ENCODE data around the gene CSNK1G1. TPM values are rescaled to one million over a fixed set of nuclear protein-coding genes. Genes with fewer than 3 reads are reported as not detected.

The CSNK1G1 gene
- total RNA-seq, 1 experiment from 2014 or later: 27.4 TPM

GRCh38 chr15:64311566-64311965 lies 44.4 kb downstream of the CSNK1G1 start:
- Histone ChIP-seq H3K4me1 (ENCODE audit: insufficient read depth, low read length, poor library complexity, severe bottlenecking) (peaks cover 12% of the 10 kb centered on the region), H3K27me3 (replicated peaks; ENCODE audit: insufficient read depth, low read depth, low read length, poor library complexity) (no peaks in the 10 kb centered on the region), H3K36me3 (ENCODE audit: insufficient read depth, low read length, poor library complexity, severe bottlenecking) (no peaks in the 10 kb centered on the region), H3K27ac (ENCODE audit: low read depth, low read length, poor library complexity, severe bottlenecking) (no peak overlapping the region), H3K4me3 (ENCODE audit: low read depth, low read length, poor library complexity, severe bottlenecking) (no peak overlapping the region), H3K9me3 (ENCODE audit: low read depth, low read length, poor library complexity, severe bottlenecking) (no peaks in the 10 kb centered on the region)
- no peak for DNase-seq (ENCODE audit: low spot score)
- no peak for TF ChIP-seq EZH2 (IDR thresholded peaks at IDR 0.05; ENCODE audit: borderline replicate concordance, low read depth, low read length, poor library complexity, severe bottlenecking)
- no peak for TF ChIP-seq CTCF (conservative IDR thresholded peaks at IDR 0.05; ENCODE audit: low read depth, low read length)
- intact Hi-C loops (cut with micrococcal nuclease; ENCODE audit: unreplicated experiment): no loop called here
- POLR2A ChIA-PET (ENCODE audit: low non-redundant PET): no interaction called here
- CTCF ChIA-PET: no interaction called here
- BruUV-seq (replicated peaks): no TSS peak

GRCh38 chr15:64310036-64310435 lies 45.9 kb downstream of the CSNK1G1 start:
- POLR2A ChIA-PET (ENCODE audit: low non-redundant PET): no interaction called here
- no TSS peak for BruUV-seq (replicated peaks)
- no peak for DNase-seq (ENCODE audit: low spot score)
- CTCF ChIA-PET: no interaction called here
- Histone ChIP-seq H3K4me1 (ENCODE audit: insufficient read depth, low read length, poor library complexity, severe bottlenecking) (peaks cover 5% of the 10 kb centered on the region), H3K4me3 (ENCODE audit: low read depth, low read length, poor library complexity, severe bottlenecking) (no peak overlapping the region), H3K27ac (ENCODE audit: low read depth, low read length, poor library complexity, severe bottlenecking) (no peak overlapping the region), H3K36me3 (ENCODE audit: insufficient read depth, low read length, poor library complexity, severe bottlenecking) (no peaks in the 10 kb centered on the region), H3K9me3 (ENCODE audit: low read depth, low read length, poor library complexity, severe bottlenecking) (no peaks in the 10 kb centered on the region), H3K27me3 (replicated peaks; ENCODE audit: insufficient read depth, low read depth, low read length, poor library complexity) (no peaks in the 10 kb centered on the region)
- TF ChIP-seq EZH2 (IDR thresholded peaks at IDR 0.05; ENCODE audit: borderline replicate concordance, low read depth, low read length, poor library complexity, severe bottlenecking): no peak
- TF ChIP-seq CTCF (conservative IDR thresholded peaks at IDR 0.05; ENCODE audit: low read depth, low read length): no peak
- intact Hi-C loops (cut with micrococcal nuclease; ENCODE audit: unreplicated experiment): no loop called here

GRCh38 chr15:64305261-64305660 lies 50.7 kb downstream of the CSNK1G1 start:
- ChIA-PET CTCF (no interaction called here), POLR2A (ENCODE audit: low non-redundant PET) (interaction anchor here (0.6 kb wide), 1 partner anchor 1061 kb away, joined by 11 read pairs; no protein-coding TSS in a partner anchor)
- no peaks in the 10 kb centered on the region for H3K36me3 ChIP-seq (ENCODE audit: insufficient read depth, low read length, poor library complexity, severe bottlenecking)
- TF ChIP-seq CTCF (conservative IDR thresholded peaks at IDR 0.05; ENCODE audit: low read depth, low read length) (no peak), EZH2 (IDR thresholded peaks at IDR 0.05; ENCODE audit: borderline replicate concordance, low read depth, low read length, poor library complexity, severe bottlenecking) (no peak)
- no peak for DNase-seq (ENCODE audit: low spot score)
- no peaks in the 10 kb centered on the region for H3K4me1 ChIP-seq (ENCODE audit: insufficient read depth, low read length, poor library complexity, severe bottlenecking)
- no peaks in the 10 kb centered on the region for H3K9me3 ChIP-seq (ENCODE audit: low read depth, low read length, poor library complexity, severe bottlenecking)
- intact Hi-C loops (cut with micrococcal nuclease; ENCODE audit: unreplicated experiment): no loop called here
- H3K27ac ChIP-seq (ENCODE audit: low read depth, low read length, poor library complexity, severe bottlenecking): no peak overlapping the region
- no peak overlapping the region for H3K4me3 ChIP-seq (ENCODE audit: low read depth, low read length, poor library complexity, severe bottlenecking)
- no peaks in the 10 kb centered on the region for H3K27me3 ChIP-seq (replicated peaks; ENCODE audit: insufficient read depth, low read depth, low read length, poor library complexity)
- BruUV-seq (replicated peaks): no TSS peak
